Glutamatergic neuron (in vitro differentiated cells): ENCODE results near the gene FEM1C. TPM values are rescaled to one million over a fixed set of nuclear protein-coding genes. Genes with fewer than 3 reads are reported as not detected.

Experiments used
- DNase-seq: peaks from one replicate; pipeline ENCODE4 v3.0.0; 2022
- H3K27ac Mint-ChIP-seq: one replicate; pipeline ENCODE4 v1.8.0; 2020; ENCODE audit warnings: mild to moderate bottlenecking, mixed read lengths, inconsistent platforms; ENCODE audit not compliant: unreplicated experiment
- H3K27me3 Mint-ChIP-seq: one replicate; pipeline ENCODE4 v1.8.0; 2020; ENCODE audit warnings: mild to moderate bottlenecking, moderate library complexity, mixed read lengths, inconsistent platforms; ENCODE audit not compliant: unreplicated experiment
- H3K36me3 Mint-ChIP-seq: one replicate; pipeline ENCODE4 v1.8.0; 2020; ENCODE audit warnings: mild to moderate bottlenecking, mixed read lengths, inconsistent platforms; ENCODE audit not compliant: unreplicated experiment
- H3K4me1 Mint-ChIP-seq: one replicate; pipeline ENCODE4 v1.8.0; 2020; ENCODE audit warnings: mild to moderate bottlenecking, low read depth, mixed read lengths, inconsistent platforms; ENCODE audit not compliant: unreplicated experiment
- H3K4me3 Mint-ChIP-seq: one replicate; pipeline ENCODE4 v1.8.0; 2020; ENCODE audit warnings: mild to moderate bottlenecking, mixed read lengths, inconsistent platforms; ENCODE audit not compliant: unreplicated experiment
- H3K9me3 Mint-ChIP-seq: one replicate; pipeline ENCODE4 v1.8.0; 2020; ENCODE audit warnings: mild to moderate bottlenecking, moderate library complexity, mixed read lengths, inconsistent platforms; ENCODE audit not compliant: unreplicated experiment
- total RNA-seq: library from RNA; stranded (reverse); fragmentation: NEBNext Ultra II Directional; extraction: Animal tissue kit (Norgen Biotek cat#: 25700); gene quantifications from one replicate; pipeline ENCODE4 v1.2.1, GENCODE V29; 2021; ENCODE audit not compliant: unreplicated experiment
- TF ChIP-seq, protein P1 (sequence below): fragments of 200-600 bp; sonication (generic); IDR thresholded peaks from one replicate; pipeline ENCODE4 v1.5.0; 2021; ENCODE audit not compliant: partially characterized antibody, unreplicated experiment

The FEM1C gene
- total RNA-seq, 1 donor from 2014 or later: 20.2 TPM

DNA sequence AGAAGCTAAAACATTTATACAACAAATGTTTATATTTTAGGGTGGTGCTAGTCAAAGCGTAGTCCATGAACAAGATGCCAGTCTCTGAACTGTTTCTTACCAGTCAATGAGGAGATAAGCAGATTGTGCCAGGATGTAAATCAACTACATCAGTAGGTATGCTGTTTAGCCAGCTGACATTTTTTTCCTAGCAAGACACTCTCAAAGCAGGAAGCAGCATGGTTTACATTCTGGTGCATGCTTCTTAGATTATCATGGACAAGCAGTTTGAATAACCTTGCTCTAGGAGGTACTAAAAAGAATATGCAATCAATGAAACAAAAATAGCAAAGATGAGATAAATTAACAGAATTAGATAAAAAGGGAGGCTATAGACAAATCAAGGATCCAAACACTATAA lies 40.7 kb upstream of the FEM1C start:
- Mint-ChIP-seq H3K9me3 (no peaks in the 10 kb centered on the region), H3K4me3 (no peak overlapping the region), H3K27me3 (no peaks in the 10 kb centered on the region), H3K4me1 (no peaks in the 10 kb centered on the region), H3K27ac (no peak overlapping the region), H3K36me3 (no peaks in the 10 kb centered on the region)
- TF ChIP-seq, protein P1, sequence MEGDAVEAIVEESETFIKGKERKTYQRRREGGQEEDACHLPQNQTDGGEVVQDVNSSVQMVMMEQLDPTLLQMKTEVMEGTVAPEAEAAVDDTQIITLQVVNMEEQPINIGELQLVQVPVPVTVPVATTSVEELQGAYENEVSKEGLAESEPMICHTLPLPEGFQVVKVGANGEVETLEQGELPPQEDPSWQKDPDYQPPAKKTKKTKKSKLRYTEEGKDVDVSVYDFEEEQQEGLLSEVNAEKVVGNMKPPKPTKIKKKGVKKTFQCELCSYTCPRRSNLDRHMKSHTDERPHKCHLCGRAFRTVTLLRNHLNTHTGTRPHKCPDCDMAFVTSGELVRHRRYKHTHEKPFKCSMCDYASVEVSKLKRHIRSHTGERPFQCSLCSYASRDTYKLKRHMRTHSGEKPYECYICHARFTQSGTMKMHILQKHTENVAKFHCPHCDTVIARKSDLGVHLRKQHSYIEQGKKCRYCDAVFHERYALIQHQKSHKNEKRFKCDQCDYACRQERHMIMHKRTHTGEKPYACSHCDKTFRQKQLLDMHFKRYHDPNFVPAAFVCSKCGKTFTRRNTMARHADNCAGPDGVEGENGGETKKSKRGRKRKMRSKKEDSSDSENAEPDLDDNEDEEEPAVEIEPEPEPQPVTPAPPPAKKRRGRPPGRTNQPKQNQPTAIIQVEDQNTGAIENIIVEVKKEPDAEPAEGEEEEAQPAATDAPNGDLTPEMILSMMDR: no peak
- no peak for DNase-seq

DNA sequence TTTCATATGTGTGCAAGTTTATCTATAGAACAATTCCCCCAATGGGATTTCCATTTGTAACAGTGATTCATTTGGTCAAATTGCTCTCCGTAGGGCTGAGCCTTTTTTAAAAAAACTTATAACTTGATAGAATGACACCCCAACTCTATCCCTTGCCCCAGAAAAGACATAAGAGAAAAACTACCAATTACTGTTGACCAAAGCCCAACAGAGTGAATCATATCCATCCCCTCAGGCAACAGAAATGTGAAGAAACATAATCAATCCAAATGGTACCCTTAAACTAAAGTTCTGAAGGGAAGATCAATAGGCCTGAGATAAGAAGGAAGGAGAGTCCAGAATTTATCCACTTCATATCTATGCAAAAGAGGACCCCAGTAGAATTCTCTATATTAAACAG lies 39.9 kb upstream of the FEM1C start:
- Mint-ChIP-seq H3K4me1 (no peaks in the 10 kb centered on the region), H3K9me3 (no peaks in the 10 kb centered on the region), H3K36me3 (no peaks in the 10 kb centered on the region), H3K27me3 (no peaks in the 10 kb centered on the region), H3K4me3 (no peak overlapping the region), H3K27ac (no peak overlapping the region)
- DNase-seq: no peak
- TF ChIP-seq, protein P1: no peak

DNA sequence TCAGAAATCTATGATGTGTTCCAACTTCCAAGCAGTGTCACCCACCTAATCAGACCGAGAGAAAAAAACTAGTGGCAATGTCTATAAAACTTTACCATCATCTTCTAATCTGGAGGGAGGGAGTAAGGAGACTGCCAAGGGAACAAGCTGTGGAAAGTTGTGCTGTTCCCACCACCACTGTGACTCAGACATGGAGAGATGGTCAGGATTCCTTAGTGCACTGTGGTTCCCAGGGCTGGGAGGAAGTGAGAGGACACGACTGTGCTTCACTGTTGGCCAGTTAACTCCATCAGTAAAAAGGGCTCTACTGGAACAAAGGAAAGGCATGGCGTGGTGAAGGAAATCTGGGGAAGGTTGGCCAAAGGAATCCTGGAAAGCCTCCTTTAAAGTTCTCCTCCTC lies 38.9 kb upstream of the FEM1C start:
- H3K9me3 Mint-ChIP-seq: no peaks in the 10 kb centered on the region
- TF ChIP-seq, protein P1: no peak
- no peak for DNase-seq
- no peaks in the 10 kb centered on the region for H3K27me3 Mint-ChIP-seq
- no peak overlapping the region for H3K27ac Mint-ChIP-seq
- no peak overlapping the region for H3K4me3 Mint-ChIP-seq
- no peaks in the 10 kb centered on the region for H3K4me1 Mint-ChIP-seq
- H3K36me3 Mint-ChIP-seq: no peaks in the 10 kb centered on the region

DNA sequence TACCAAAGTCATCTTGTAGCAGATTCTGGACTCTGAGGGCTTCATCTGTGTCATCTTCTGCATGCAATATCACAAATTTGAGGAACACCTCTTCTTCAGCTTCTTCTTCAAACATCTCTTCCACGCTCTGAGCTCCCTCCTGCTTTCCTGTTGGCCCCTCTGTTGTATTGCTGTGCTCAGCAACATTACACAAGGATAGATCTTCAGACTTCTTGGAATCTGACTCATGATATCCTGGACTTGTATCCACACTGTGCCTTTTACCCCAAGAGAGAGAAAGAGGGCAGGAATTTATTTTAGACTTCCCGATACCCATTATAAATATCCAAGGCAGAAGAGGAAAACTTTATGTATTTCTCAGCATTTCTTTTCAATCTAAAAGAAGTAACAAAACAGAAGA lies 36.4 kb upstream of the FEM1C start:
- no peak overlapping the region for H3K27ac Mint-ChIP-seq
- H3K4me1 Mint-ChIP-seq: no peaks in the 10 kb centered on the region
- H3K4me3 Mint-ChIP-seq: no peak overlapping the region
- H3K36me3 Mint-ChIP-seq: no peaks in the 10 kb centered on the region
- no peaks in the 10 kb centered on the region for H3K9me3 Mint-ChIP-seq
- H3K27me3 Mint-ChIP-seq: no peaks in the 10 kb centered on the region
- TF ChIP-seq, protein P1: no peak
- no peak for DNase-seq

DNA sequence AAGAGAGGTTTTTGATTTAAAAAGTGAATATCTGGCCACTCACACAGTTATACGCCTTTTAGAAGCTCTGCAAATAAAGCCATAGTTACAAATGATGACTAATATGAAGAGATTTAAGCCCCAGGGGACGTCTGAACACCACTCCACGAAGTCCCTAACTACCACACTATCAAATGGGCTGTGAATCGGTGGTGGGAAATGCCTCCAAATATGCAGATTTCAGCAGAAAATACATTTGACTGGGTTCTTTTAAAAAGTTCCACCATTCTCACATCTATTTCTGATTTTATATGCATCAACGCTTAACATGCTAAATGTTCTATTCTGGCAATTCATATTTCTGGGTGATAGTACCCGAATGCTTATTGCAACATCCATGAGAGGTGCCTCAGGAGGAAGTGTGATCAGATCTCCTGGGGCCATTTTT lies 35.2 kb upstream of the FEM1C start:
- H3K27ac Mint-ChIP-seq: no peak overlapping the region
- no peak for DNase-seq

More for the DNA sequence above, 35.2 kb upstream of the FEM1C start:
- Mint-ChIP-seq H3K4me3 (no peak overlapping the region), H3K9me3 (no peaks in the 10 kb centered on the region), H3K36me3 (no peaks in the 10 kb centered on the region), H3K4me1 (no peaks in the 10 kb centered on the region), H3K27me3 (no peaks in the 10 kb centered on the region)
- TF ChIP-seq, protein P1: no peak
